ENCODE data around the gene GBP3. TPM values are rescaled to one million over a fixed set of nuclear protein-coding genes. Genes with fewer than 3 reads are reported as not detected.

GBP3 gene
- total and polyA plus RNA-seq, 2 donors (not counting 1 experiment from before 2014, with no cell fraction given) = 44.9 to 51.5 TPM

- H3K36me3 ChIP-seq (ENCODE audit: control insufficient read depth, insufficient read depth, low read length) = no peaks in the 10 kb centered on the region
- no peak for TF ChIP-seq EZH2 (IDR thresholded peaks at IDR 0.05; ENCODE audit: low read length, missing control alignments)
- TF ChIP-seq, protein P1, sequence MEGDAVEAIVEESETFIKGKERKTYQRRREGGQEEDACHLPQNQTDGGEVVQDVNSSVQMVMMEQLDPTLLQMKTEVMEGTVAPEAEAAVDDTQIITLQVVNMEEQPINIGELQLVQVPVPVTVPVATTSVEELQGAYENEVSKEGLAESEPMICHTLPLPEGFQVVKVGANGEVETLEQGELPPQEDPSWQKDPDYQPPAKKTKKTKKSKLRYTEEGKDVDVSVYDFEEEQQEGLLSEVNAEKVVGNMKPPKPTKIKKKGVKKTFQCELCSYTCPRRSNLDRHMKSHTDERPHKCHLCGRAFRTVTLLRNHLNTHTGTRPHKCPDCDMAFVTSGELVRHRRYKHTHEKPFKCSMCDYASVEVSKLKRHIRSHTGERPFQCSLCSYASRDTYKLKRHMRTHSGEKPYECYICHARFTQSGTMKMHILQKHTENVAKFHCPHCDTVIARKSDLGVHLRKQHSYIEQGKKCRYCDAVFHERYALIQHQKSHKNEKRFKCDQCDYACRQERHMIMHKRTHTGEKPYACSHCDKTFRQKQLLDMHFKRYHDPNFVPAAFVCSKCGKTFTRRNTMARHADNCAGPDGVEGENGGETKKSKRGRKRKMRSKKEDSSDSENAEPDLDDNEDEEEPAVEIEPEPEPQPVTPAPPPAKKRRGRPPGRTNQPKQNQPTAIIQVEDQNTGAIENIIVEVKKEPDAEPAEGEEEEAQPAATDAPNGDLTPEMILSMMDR (conservative IDR thresholded peaks at IDR 0.05 in 1 of 2, IDR thresholded peaks at IDR 0.05 in 1 of 2; ENCODE audit: low read depth in 1 of 2, low read length in 2 of 2) = no peak
- H3K4me3 ChIP-seq (replicated peaks in 1 of 4; ENCODE audit: control extremely low read depth in 1 of 4, insufficient read depth in 1 of 4, low read depth in 3 of 4, low read length in 4 of 4) = no peak overlapping the region
- no peak overlapping the region for H3K27ac ChIP-seq (ENCODE audit: insufficient read depth, low read length)
- peaks cover 2% of the 10 kb centered on the region for H3K4me1 ChIP-seq (ENCODE audit: control insufficient read depth, extremely low read depth, insufficient read depth, low read length)
- no peak overlapping the region for H2AFZ ChIP-seq (ENCODE audit: low read length)
- no peaks in the 10 kb centered on the region for H4K20me1 ChIP-seq (ENCODE audit: control insufficient read depth, extremely low read depth, insufficient read depth, low read length)
- H3K4me2 ChIP-seq (ENCODE audit: extremely low read depth, insufficient read depth, low read length) = no peak overlapping the region
- no peaks in the 10 kb centered on the region for H3K79me2 ChIP-seq (ENCODE audit: control insufficient read depth, insufficient read depth, low read length)
- H3K9ac ChIP-seq (ENCODE audit: insufficient read depth, low read length) = no peak overlapping the region
- no peaks in the 10 kb centered on the region for H3K9me3 ChIP-seq (ENCODE audit: control insufficient read depth, insufficient read depth, low read depth, low read length)
- no peaks in the 10 kb centered on the region for H3K27me3 ChIP-seq (ENCODE audit: control insufficient read depth, insufficient read depth, low read length)
- DNase-seq (ENCODE audit: low read depth in 2 of 2) = peak; percentile 82 to 88
Observed at GRCh38 chr1:89041119-89041641, 18.5 kb upstream of the GBP3 start.

DNA sequence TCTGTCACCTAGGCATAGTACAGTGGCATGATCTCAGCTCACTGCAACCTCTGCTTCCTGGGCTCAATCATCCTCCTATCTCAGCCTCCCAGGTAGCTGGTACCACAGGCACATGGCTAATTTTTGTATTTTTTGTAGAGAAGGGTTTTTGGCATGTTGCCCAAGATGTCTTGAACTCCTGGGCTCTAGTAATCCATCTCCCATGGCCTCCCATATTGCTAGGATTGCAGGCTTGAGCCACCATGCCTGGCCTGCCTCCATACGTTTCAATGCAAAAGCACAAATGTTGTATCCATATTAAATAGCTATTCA is 17.6 kb upstream of the GBP3 start:
- Histone ChIP-seq H3K27ac (ENCODE audit: insufficient read depth, low read length) (no peak overlapping the region), H3K4me3 (replicated peaks in 1 of 4; ENCODE audit: control extremely low read depth in 1 of 4, insufficient read depth in 1 of 4, low read depth in 3 of 4, low read length in 4 of 4) (no peak overlapping the region), H3K9me3 (ENCODE audit: control insufficient read depth, insufficient read depth, low read depth, low read length) (no peaks in the 10 kb centered on the region), H2AFZ (ENCODE audit: low read length) (no peak overlapping the region), H3K4me2 (ENCODE audit: extremely low read depth, insufficient read depth, low read length) (no peak overlapping the region), H4K20me1 (ENCODE audit: control insufficient read depth, extremely low read depth, insufficient read depth, low read length) (no peaks in the 10 kb centered on the region), H3K4me1 (ENCODE audit: control insufficient read depth, extremely low read depth, insufficient read depth, low read length) (peaks cover 2% of the 10 kb centered on the region), H3K79me2 (ENCODE audit: control insufficient read depth, insufficient read depth, low read length) (no peaks in the 10 kb centered on the region), H3K27me3 (ENCODE audit: control insufficient read depth, insufficient read depth, low read length) (no peaks in the 10 kb centered on the region), H3K36me3 (ENCODE audit: control insufficient read depth, insufficient read depth, low read length) (no peaks in the 10 kb centered on the region), H3K9ac (ENCODE audit: insufficient read depth, low read length) (no peak overlapping the region)
- no peak for DNase-seq (ENCODE audit: low read depth in 2 of 2)
- no peak for TF ChIP-seq EZH2 (IDR thresholded peaks at IDR 0.05; ENCODE audit: low read length, missing control alignments)
- TF ChIP-seq, protein P1 (conservative IDR thresholded peaks at IDR 0.05 in 1 of 2, IDR thresholded peaks at IDR 0.05 in 1 of 2; ENCODE audit: low read depth in 1 of 2, low read length in 2 of 2) = no peak

GRCh38 chr1:89037186-89037585 is 14.5 kb upstream of the GBP3 start:
- no peak overlapping the region for H3K9ac ChIP-seq (ENCODE audit: insufficient read depth, low read length)
- no peaks in the 10 kb centered on the region for H4K20me1 ChIP-seq (ENCODE audit: control insufficient read depth, extremely low read depth, insufficient read depth, low read length)
- H2AFZ ChIP-seq (ENCODE audit: low read length) = no peak overlapping the region
- no peak for DNase-seq (ENCODE audit: low read depth in 2 of 2)
- TF ChIP-seq EZH2 (IDR thresholded peaks at IDR 0.05; ENCODE audit: low read length, missing control alignments) = no peak
- TF ChIP-seq, protein P1 (conservative IDR thresholded peaks at IDR 0.05 in 1 of 2, IDR thresholded peaks at IDR 0.05 in 1 of 2; ENCODE audit: low read depth in 1 of 2, low read length in 2 of 2) = no peak
- no peak overlapping the region for H3K4me3 ChIP-seq (replicated peaks in 1 of 4; ENCODE audit: control extremely low read depth in 1 of 4, insufficient read depth in 1 of 4, low read depth in 3 of 4, low read length in 4 of 4)
- no peaks in the 10 kb centered on the region for H3K9me3 ChIP-seq (ENCODE audit: control insufficient read depth, insufficient read depth, low read depth, low read length)
- H3K4me1 ChIP-seq (ENCODE audit: control insufficient read depth, extremely low read depth, insufficient read depth, low read length) = peaks cover 2% of the 10 kb centered on the region
- no peaks in the 10 kb centered on the region for H3K36me3 ChIP-seq (ENCODE audit: control insufficient read depth, insufficient read depth, low read length)
- no peaks in the 10 kb centered on the region for H3K27me3 ChIP-seq (ENCODE audit: control insufficient read depth, insufficient read depth, low read length)
- no peak overlapping the region for H3K27ac ChIP-seq (ENCODE audit: insufficient read depth, low read length)
- H3K4me2 ChIP-seq (ENCODE audit: extremely low read depth, insufficient read depth, low read length) = no peak overlapping the region
- no peaks in the 10 kb centered on the region for H3K79me2 ChIP-seq (ENCODE audit: control insufficient read depth, insufficient read depth, low read length)

Measured in fibroblast of lung (primary cell).